Thymus (tissue), 11 donors: ENCODE results near the gene PIAS4. TPM values are rescaled to one million over a fixed set of nuclear protein-coding genes. Genes with fewer than 3 reads are reported as not detected.

ENCODE experiments used
- DNase-seq, 9 donors: peaks; one replicate each; pipeline ENCODE4 v3.0.0-alpha.2; 2013; ENCODE audit warnings: low spot score in 9 of 9, low read depth in 6 of 9, missing footprints in 1 of 9
- H3K27ac ChIP-seq, 2 donors: one replicate each; pipeline ENCODE4 v1.5.1; 2013; ENCODE audit warnings: control low read depth in 1 of 2, low read depth in 1 of 2, low read length in 1 of 2, mild to moderate bottlenecking in 1 of 2, moderate library complexity in 1 of 2
- H3K27me3 ChIP-seq, 2 donors: one replicate each; pipeline ENCODE4 v1.5.1; 2013; ENCODE audit warnings: low read length in 1 of 2; ENCODE audit not compliant: control insufficient read depth in 2 of 2, insufficient read depth in 1 of 2
- H3K36me3 ChIP-seq, 2 donors: one replicate each; pipeline ENCODE4 v1.5.1; 2013; ENCODE audit warnings: low read length in 1 of 2, mild to moderate bottlenecking in 1 of 2, moderate library complexity in 1 of 2; ENCODE audit not compliant: control insufficient read depth in 2 of 2, insufficient read depth in 2 of 2
- H3K4me1 ChIP-seq, 2 donors: one replicate each; pipeline ENCODE4 v1.5.1; 2013; ENCODE audit warnings: low read length in 2 of 2; ENCODE audit not compliant: control insufficient read depth in 2 of 2, insufficient read depth in 2 of 2
- H3K4me3 ChIP-seq, 2 donors: one replicate each; pipeline ENCODE4 v1.5.1; 2013; ENCODE audit warnings: low read length in 2 of 2, control low read depth in 1 of 2, mild to moderate bottlenecking in 1 of 2
- H3K9me3 ChIP-seq, 2 donors: one replicate each; pipeline ENCODE4 v1.5.1; 2013; ENCODE audit warnings: low read length in 1 of 2, mild to moderate bottlenecking in 1 of 2; ENCODE audit not compliant: control insufficient read depth in 2 of 2, insufficient read depth in 1 of 2
- WGBS: extraction: QIAGEN DNeasy Blood & Tissue Kit; methylation state at CpG from one replicate; pipeline ENCODE4 v1.1.7; 2013; 5-methylcytosine and 5-hydroxymethylcytosine counted together
- polyA plus RNA-seq: library from polyadenylated mRNA; stranded (reverse); fragments of 200-250 nt; gene quantifications from one replicate; pipeline ENCODE4 v1.2.3, GENCODE V29; 2013
- total RNA-seq: library from RNA; stranded (reverse); fragments of 120-200 nt; gene quantifications from one replicate; pipeline ENCODE4 v1.2.4, GENCODE V29; 2013
- donor health status: healthy.

Gene PIAS4
- total and polyA plus RNA-seq, 2 donors, result 10.8 to 13.4 TPM

GRCh38 chr19:4082172-4082571 lies 74.6 kb downstream of the PIAS4 start:
- DNase-seq, result no peak
- no peak overlapping the region for H3K27ac ChIP-seq
- no peaks in the 10 kb centered on the region for H3K27me3 ChIP-seq
- peaks cover 0 to 14% of the 10 kb centered on the region in 2 donors for H3K9me3 ChIP-seq
- WGBS, result 96% methylated on average over 9 of the region's 9 CpGs
- no peaks in the 10 kb centered on the region for H3K36me3 ChIP-seq
- no peak overlapping the region for H3K4me3 ChIP-seq
- peaks cover 16 to 46% of the 10 kb centered on the region in 2 donors for H3K4me1 ChIP-seq

GRCh38 chr19:4083677-4084546 lies 76.4 kb downstream of the PIAS4 start:
- no peaks in the 10 kb centered on the region for H3K27me3 ChIP-seq
- peaks cover 19 to 48% of the 10 kb centered on the region in 2 donors for H3K4me1 ChIP-seq
- no peaks in the 10 kb centered on the region for H3K36me3 ChIP-seq
- peak overlapping the region; percentile 67 to 82 for H3K27ac ChIP-seq
- H3K9me3 ChIP-seq, result peaks cover 0 to 14% of the 10 kb centered on the region in 2 donors
- peak in 3 of 9 donors; percentile 60 to 75 (median 62) for DNase-seq
- H3K4me3 ChIP-seq, result peak overlapping the region; percentile 21 to 30
- 49% methylated on average over 28 of the region's 28 CpGs for WGBS

- H3K4me1 ChIP-seq, result peaks cover 25 to 54% of the 10 kb centered on the region in 2 donors
- DNase-seq, result no peak
These were observed 77.0 kb downstream of the PIAS4 start for GRCh38 chr19:4084547-4084877.

GRCh38 chr19:4086411-4086867 lies 78.9 kb downstream of the PIAS4 start:
- Histone ChIP-seq H3K27me3 (no peaks in the 10 kb centered on the region), H3K36me3 (peaks cover 7 to 12% of the 10 kb centered on the region in 2 donors), H3K9me3 (peaks cover 0 to 18% of the 10 kb centered on the region in 2 donors), H3K27ac (no peak overlapping the region), H3K4me1 (peaks cover 29 to 58% of the 10 kb centered on the region in 2 donors), H3K4me3 (no peak overlapping the region)
- 97% methylated on average over 17 of the region's 17 CpGs for WGBS
- no peak for DNase-seq

More at GRCh38 chr19:4084547-4084877, 77.0 kb downstream of the PIAS4 start:
- no peaks in the 10 kb centered on the region for H3K27me3 ChIP-seq
- H3K4me3 ChIP-seq, result peak overlapping the region in 1 of 2 donors; percentile 21
- peak overlapping the region; percentile 18 to 67 for H3K27ac ChIP-seq
- 55% methylated on average over 8 of the region's 8 CpGs for WGBS
- peaks cover 0 to 19% of the 10 kb centered on the region in 2 donors for H3K9me3 ChIP-seq
- peaks cover 0 to under 1% of the 10 kb centered on the region in 2 donors for H3K36me3 ChIP-seq

- Histone ChIP-seq H3K27ac (peak overlapping the region; percentile 60 to 88), H3K4me1 (peaks cover 29 to 58% of the 10 kb centered on the region in 2 donors)
These were observed 80.5 kb downstream of the PIAS4 start for GRCh38 chr19:4087787-4088679.

GRCh38 chr19:4088975-4089374 lies 81.4 kb downstream of the PIAS4 start:
- DNase-seq, result peak in 6 of 9 donors; percentile 57 to 87 (median 68)
- H3K4me1 ChIP-seq, result peaks cover 28 to 51% of the 10 kb centered on the region in 2 donors
- H3K36me3 ChIP-seq, result peaks cover 25 to 27% of the 10 kb centered on the region in 2 donors
- 3% methylated on average over 2 of the region's 2 CpGs for WGBS
- peak overlapping the region; percentile 5 to 24 for H3K4me3 ChIP-seq
- peaks cover 0 to 12% of the 10 kb centered on the region in 2 donors for H3K9me3 ChIP-seq
- no peaks in the 10 kb centered on the region for H3K27me3 ChIP-seq
- H3K27ac ChIP-seq, result peak overlapping the region; percentile 87 to 88

More at GRCh38 chr19:4087787-4088679, 80.5 kb downstream of the PIAS4 start:
- H3K27me3 ChIP-seq, result no peaks in the 10 kb centered on the region
- peaks cover 0 to 14% of the 10 kb centered on the region in 2 donors for H3K9me3 ChIP-seq
- WGBS, result 95% methylated on average over 31 of the region's 31 CpGs
- H3K4me3 ChIP-seq, result no peak overlapping the region
- peaks cover 17 to 19% of the 10 kb centered on the region in 2 donors for H3K36me3 ChIP-seq
- DNase-seq, result no peak

Other genes with a start within 250 kb of the PIAS4 start
- 23.7 TPM for gene APBA3, start 246.0 kb upstream of the PIAS4 start, total RNA-seq
- 26.1 TPM for gene APBA3, start 246.0 kb upstream of the PIAS4 start, polyA plus RNA-seq
- 138 TPM for gene MRPL54, start 245.1 kb upstream of the PIAS4 start, total RNA-seq
- 95.9 TPM for gene MRPL54, start 245.1 kb upstream of the PIAS4 start, polyA plus RNA-seq
- gene RAX2, start 235.5 kb upstream of the PIAS4 start, total RNA-seq, result 0.09 TPM
- 0.07 TPM for gene RAX2, start 235.5 kb upstream of the PIAS4 start, polyA plus RNA-seq
- gene MATK, start 221.4 kb upstream of the PIAS4 start, total RNA-seq, result 12.0 TPM
- gene MATK, start 221.4 kb upstream of the PIAS4 start, polyA plus RNA-seq, result 16.2 TPM
- 0.33 TPM for gene ZFR2, start 138.7 kb upstream of the PIAS4 start, total RNA-seq
- gene ZFR2, start 138.7 kb upstream of the PIAS4 start, polyA plus RNA-seq, result 0.32 TPM
- 0.09 TPM for gene ATCAY, start 127.1 kb upstream of the PIAS4 start, total RNA-seq
- 0.09 TPM for gene ATCAY, start 127.1 kb upstream of the PIAS4 start, polyA plus RNA-seq
- gene NMRK2, start 74.7 kb upstream of the PIAS4 start, total RNA-seq, result 0.14 TPM
- gene NMRK2, start 74.7 kb upstream of the PIAS4 start, polyA plus RNA-seq, result 1.1 TPM
- 21.2 TPM for gene DAPK3, start 36.6 kb upstream of the PIAS4 start, total RNA-seq
- 50.7 TPM for gene DAPK3, start 36.6 kb upstream of the PIAS4 start, polyA plus RNA-seq
- 1,612 TPM for gene EEF2, start 22.3 kb upstream of the PIAS4 start, total RNA-seq
- 815 TPM for gene EEF2, start 22.3 kb upstream of the PIAS4 start, polyA plus RNA-seq
- 5.1 TPM for gene ZBTB7A, start 59.2 kb downstream of the PIAS4 start, total RNA-seq
- 9.4 TPM for gene ZBTB7A, start 59.2 kb downstream of the PIAS4 start, polyA plus RNA-seq
- gene MAP2K2, start 116.4 kb downstream of the PIAS4 start, total RNA-seq, result 98.4 TPM
- 144 TPM for gene MAP2K2, start 116.4 kb downstream of the PIAS4 start, polyA plus RNA-seq
- gene CREB3L3, start 145.9 kb downstream of the PIAS4 start, total RNA-seq, result 0.57 TPM
- gene CREB3L3, start 145.9 kb downstream of the PIAS4 start, polyA plus RNA-seq, result 2.0 TPM
- gene SIRT6, start 174.8 kb downstream of the PIAS4 start, total RNA-seq, result 10.7 TPM
- 30.0 TPM for gene SIRT6, start 174.8 kb downstream of the PIAS4 start, polyA plus RNA-seq
- gene ANKRD24, start 175.0 kb downstream of the PIAS4 start, total RNA-seq, result 0.42 TPM
- 4.8 TPM for gene ANKRD24, start 175.0 kb downstream of the PIAS4 start, polyA plus RNA-seq
- gene EBI3, start 221.8 kb downstream of the PIAS4 start, total RNA-seq, result 5.7 TPM
- gene EBI3, start 221.8 kb downstream of the PIAS4 start, polyA plus RNA-seq, result 16.2 TPM
- gene YJU2, start 239.3 kb downstream of the PIAS4 start, total RNA-seq, result 22.6 TPM
- 26.8 TPM for gene YJU2, start 239.3 kb downstream of the PIAS4 start, polyA plus RNA-seq